Retina (tissue), 1 donor: Measurements from ENCODE around the gene TRIM22.
"Not testable (repeated sequence)": the region's sequence is repeated elsewhere in the genome, so short reads cannot be mapped to it uniquely, and the experiment has no call there.

Source experiments
- DNase-seq: peaks from one replicate; pipeline ENCODE4 v3.0.0-alpha.2; 2016

TRIM22 gene

GRCh38 chr11:5691238-5691963 lies 1.8 kb downstream of the TRIM22 start:
- not testable (repeated sequence) for DNase-seq

GRCh38 chr11:5691964-5692361 lies 2.4 kb downstream of the TRIM22 start:
- no peak for DNase-seq

GRCh38 chr11:5694642-5695041 lies 5.1 kb downstream of the TRIM22 start:
- DNase-seq = no peak

GRCh38 chr11:5695580-5695979 lies 6.0 kb downstream of the TRIM22 start:
- no peak for DNase-seq

GRCh38 chr11:5696210-5696609 lies 6.6 kb downstream of the TRIM22 start:
- DNase-seq = no peak

- DNase-seq = no peak
Measured at GRCh38 chr11:5698281-5698680, 8.7 kb downstream of the TRIM22 start.

- no peak for DNase-seq
Measured at GRCh38 chr11:5700421-5701054, 10.9 kb downstream of the TRIM22 start.

GRCh38 chr11:5701055-5701577 lies 11.5 kb downstream of the TRIM22 start:
- no peak for DNase-seq

GRCh38 chr11:5703741-5704536 lies 14.3 kb downstream of the TRIM22 start:
- no peak for DNase-seq

GRCh38 chr11:5705688-5706087 lies 16.1 kb downstream of the TRIM22 start:
- no peak for DNase-seq

- DNase-seq = no peak
Measured at GRCh38 chr11:5712507-5712906, 22.9 kb downstream of the TRIM22 start.

GRCh38 chr11:5713695-5714094 lies 24.1 kb downstream of the TRIM22 start:
- no peak for DNase-seq

GRCh38 chr11:5716518-5716917 lies 26.9 kb downstream of the TRIM22 start:
- DNase-seq = not testable (repeated sequence)

- no peak for DNase-seq
Measured at GRCh38 chr11:5719703-5720495, 30.3 kb downstream of the TRIM22 start.

- DNase-seq = no peak
Measured at GRCh38 chr11:5722622-5723021, 33.0 kb downstream of the TRIM22 start.

- no peak for DNase-seq
Measured at GRCh38 chr11:5726351-5726750, 36.8 kb downstream of the TRIM22 start.

GRCh38 chr11:5727691-5728090 lies 38.1 kb downstream of the TRIM22 start:
- no peak for DNase-seq

- no peak for DNase-seq
Measured at GRCh38 chr11:5736396-5736795, 46.8 kb downstream of the TRIM22 start, which contains the start of gene OR56B1. TSS of gene OR56B1 (plus strand) at chr11:5736448. CDS start at chr11:5736517, 69 bp downstream.

- DNase-seq = no peak
Measured at GRCh38 chr11:5737091-5737490, 47.5 kb downstream of the TRIM22 start.

GRCh38 chr11:5737670-5738392 lies 48.2 kb downstream of the TRIM22 start:
- DNase-seq = no peak

- DNase-seq = no peak
Measured at GRCh38 chr11:5738431-5738830, 48.8 kb downstream of the TRIM22 start.

- DNase-seq = no peak
Measured at GRCh38 chr11:5746614-5747013, 57.0 kb downstream of the TRIM22 start.
